PC-3 (cell line): ENCODE data around the gene STX18. TPM values are rescaled to one million over a fixed set of nuclear protein-coding genes. Genes with fewer than 3 reads are reported as not detected.

ENCODE experiments used
- ATAC-seq: fragments of 200-7000 bp; cut with Tn5 transposase; 2 replicates; pipeline ENCODE4 v1.9.1; 2020; ENCODE audit warnings: mild to moderate bottlenecking, moderate library complexity
- BruUV-seq: library from RNA; stranded (reverse); fragments of 400-500 nt; replicated peaks from 2 replicates; lab custom pipeline; 2021; lab: Mats Ljungman, UMichigan
- CTCF ChIA-PET: fragments of 300-600 bp; sonication (Branson Sonifier 250); formaldehyde crosslinking; loops from one replicate; lab custom pipeline; 2022; ENCODE audit warnings: antibody characterized with exemption; lab: Charles Lee
- POLR2A ChIA-PET: fragments of 300-600 bp; sonication (Branson Sonifier 250); formaldehyde crosslinking; loops from one replicate; lab custom pipeline; 2022; ENCODE audit warnings: antibody characterized with exemption; ENCODE audit not compliant: unreplicated experiment; lab: Charles Lee
- DNase-seq: peaks from one replicate; pipeline ENCODE4 v3.0.0-alpha.2; 2015
- H2AFZ ChIP-seq: fragments of 300-600 bp; sonication (generic); 2 replicates; pipeline ENCODE4 v1.6.0; 2016; ENCODE audit warnings: antibody characterized with exemption, low read length
- H3F3A ChIP-seq: fragments of 300-600 bp; sonication (generic); one replicate; pipeline ENCODE4 v1.6.0; 2017; ENCODE audit warnings: antibody characterized with exemption, low read length, control low read depth, mild to moderate bottlenecking; ENCODE audit not compliant: unreplicated experiment
- H3K27ac ChIP-seq: fragments of 300-600 bp; sonication (generic); 2 replicates; pipeline ENCODE4 v1.5.1; 2016; ENCODE audit warnings: mild to moderate bottlenecking, low read length
- H3K27me3 ChIP-seq: fragments of 300-600 bp; sonication (generic); 2 replicates; pipeline ENCODE4 v1.6.1; 2016; ENCODE audit warnings: low read length, mixed read lengths
- H3K36me3 ChIP-seq: fragments of 300-600 bp; sonication (generic); 2 replicates; pipeline ENCODE4 v1.6.1; 2016; ENCODE audit warnings: low read depth, mixed run types, low read length, mixed read lengths
- H3K4me1 ChIP-seq: fragments of 300-600 bp; sonication (generic); 2 replicates; pipeline ENCODE4 v1.5.1; 2016; ENCODE audit warnings: low read length; ENCODE audit not compliant: insufficient read depth
- H3K4me2 ChIP-seq: fragments of 300-600 bp; sonication (generic); 2 replicates; pipeline ENCODE4 v1.6.0; 2016; ENCODE audit warnings: low read length
- H3K4me3 ChIP-seq: fragments of 300-600 bp; sonication (generic); 2 replicates; pipeline ENCODE4 v1.5.1; 2016; ENCODE audit warnings: mild to moderate bottlenecking, low read length, mixed read lengths
- H3K79me2 ChIP-seq: fragments of 300-600 bp; sonication (generic); 2 replicates; pipeline ENCODE4 v1.6.1; 2017; ENCODE audit warnings: low read length, mixed read lengths
- H3K9ac ChIP-seq: fragments of 300-600 bp; sonication (generic); 2 replicates; pipeline ENCODE4 v1.6.0; 2016; ENCODE audit warnings: mild to moderate bottlenecking, low read length
- H3K9me2 ChIP-seq: fragments of 300-600 bp; sonication (generic); replicated peaks from 2 replicates; pipeline ENCODE4 v1.6.1; 2016; ENCODE audit warnings: mixed run types, low read length, mixed read lengths
- H3K9me3 ChIP-seq: fragments of 300-600 bp; sonication (generic); 2 replicates; pipeline ENCODE4 v1.6.1; 2016; ENCODE audit warnings: low read length, mixed read lengths
- H4K20me1 ChIP-seq: fragments of 300-600 bp; sonication (generic); 2 replicates; pipeline ENCODE4 v1.6.1; 2016; ENCODE audit warnings: low read length, mixed read lengths
- EZH2 ChIP-seq: fragments of 300-600 bp; sonication (generic); IDR thresholded peaks from one replicate; pipeline ENCODE4 v1.6.1; 2017; ENCODE audit warnings: antibody characterized with exemption, mild to moderate bottlenecking, low read length; ENCODE audit not compliant: unreplicated experiment
- EZH2phosphoT487 ChIP-seq: fragments of 300-600 bp; sonication (generic); IDR thresholded peaks from 2 replicates; pipeline ENCODE4 v1.6.1; 2018; ENCODE audit warnings: mild to moderate bottlenecking, antibody characterized with exemption, low read length, borderline replicate concordance
- intact Hi-C: fragments of 100-400 bp; cut with micrococcal nuclease; formaldehyde crosslinking; loops from 2 replicates; pipeline ENCODE4 v1.9.0; 2023
- total RNA-seq: library from RNA; depleted of rRNA; stranded (reverse); fragments of >200 nt; gene quantifications from 2 replicates; pipeline ENCODE4 v1.2.3, GENCODE V29; 2014
- TF ChIP-seq, protein P1 (sequence below): fragments of 300-600 bp; sonication (generic); conservative IDR thresholded peaks from 2 replicates; pipeline ENCODE4 v1.5.1; 2017; ENCODE audit warnings: antibody characterized with exemption, low read depth, mild to moderate bottlenecking, low read length

STX18 gene
- total RNA-seq, 1 experiment from 2014 or later: 25.0 TPM

DNA sequence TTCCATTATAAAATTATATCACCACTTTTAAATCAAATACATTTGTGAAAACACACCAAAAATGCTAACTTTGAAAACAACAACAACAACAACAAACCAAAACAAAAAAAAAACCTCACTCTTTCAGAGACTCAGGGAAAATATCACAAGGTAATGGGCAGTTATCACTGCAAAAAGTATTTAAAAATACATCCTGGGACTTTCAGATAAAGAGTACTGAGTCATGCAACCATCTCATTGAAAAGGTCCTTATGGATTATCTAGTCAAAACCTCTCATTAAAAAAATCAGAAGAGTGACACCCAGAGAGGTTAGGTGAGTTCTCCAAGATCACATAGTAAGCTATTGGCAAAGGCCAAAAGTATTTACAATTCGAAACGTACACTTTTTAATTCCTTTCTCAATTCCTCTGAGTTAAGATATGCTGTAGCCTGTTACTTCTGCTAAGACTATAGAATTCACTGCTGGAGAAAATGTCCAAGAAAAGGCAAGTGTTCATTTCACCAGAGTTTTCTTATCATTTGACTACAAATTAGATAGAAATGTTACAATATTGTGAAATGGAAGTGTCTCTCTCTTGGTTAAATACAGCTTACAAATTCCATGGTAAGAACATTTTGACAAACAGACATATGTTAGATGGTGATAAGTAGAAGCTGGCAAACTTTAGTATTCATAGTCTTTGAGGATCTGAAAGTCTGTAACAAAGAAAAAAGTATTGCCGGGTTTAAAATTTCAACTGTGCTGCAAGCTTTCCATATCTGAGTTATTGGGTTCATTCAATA is 9.3 kb downstream of the STX18 start:
- H3K79me2 ChIP-seq: peaks cover 78% of the 10 kb centered on the region

DNA sequence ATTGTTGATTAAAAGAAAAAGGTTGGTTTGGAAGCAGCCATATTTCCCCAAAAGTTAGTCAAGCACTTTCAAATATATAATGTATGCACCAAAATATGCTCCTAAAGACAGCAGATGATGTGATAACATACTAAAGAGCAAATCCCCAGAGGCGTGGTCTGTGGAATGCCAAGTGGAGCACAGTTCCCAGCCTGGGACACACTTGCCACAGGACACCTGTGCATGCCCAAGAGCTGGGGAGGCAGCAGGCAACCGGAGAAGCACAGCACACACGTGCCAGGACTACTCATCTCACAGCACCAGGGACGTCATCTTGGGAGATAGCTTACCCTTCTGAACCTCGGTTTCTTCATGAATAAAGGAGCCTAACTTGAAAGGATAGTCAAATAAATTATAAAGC is 12.5 kb downstream of the STX18 start:
- Histone ChIP-seq H3K4me1 (no peaks in the 10 kb centered on the region), H2AFZ (no peak overlapping the region), H3K27me3 (no peaks in the 10 kb centered on the region), H3K4me3 (no peak overlapping the region), H3K79me2 (peaks cover 46% of the 10 kb centered on the region), H3F3A (no peaks in the 10 kb centered on the region), H3K4me2 (no peak overlapping the region), H3K9me3 (no peaks in the 10 kb centered on the region), H3K9me2 (no peaks in the 10 kb centered on the region), H3K27ac (no peak overlapping the region), H3K9ac (no peak overlapping the region), H3K36me3 (no peaks in the 10 kb centered on the region; the same call in 1 of the 2 replicates), H4K20me1 (0 out of 2 replicates have a peak, but pooled peaks cover 3% of the 10 kb centered on the region)
- no peak for TF ChIP-seq EZH2
- no TSS peak for BruUV-seq
- ChIA-PET CTCF (no interaction called here), POLR2A (no interaction called here)
- ATAC-seq: no peak
- no peak for DNase-seq
- intact Hi-C loops: no loop called here

More for the DNA sequence above, 9.3 kb downstream of the STX18 start:
- no peak for DNase-seq
- no peak for ATAC-seq
- ChIA-PET POLR2A (no interaction called here), CTCF (interaction anchor here (0.6 kb wide), 1 partner anchor 16 kb away, joined by 5 read pairs; no protein-coding TSS in a partner anchor)
- H3K27me3 ChIP-seq: no peaks in the 10 kb centered on the region
- H3F3A ChIP-seq: no peaks in the 10 kb centered on the region
- no peaks in the 10 kb centered on the region for H3K9me2 ChIP-seq
- intact Hi-C loops: no loop called here
- no peak for TF ChIP-seq EZH2
- no peak for TF ChIP-seq EZH2phosphoT487
- TF ChIP-seq, protein P1, sequence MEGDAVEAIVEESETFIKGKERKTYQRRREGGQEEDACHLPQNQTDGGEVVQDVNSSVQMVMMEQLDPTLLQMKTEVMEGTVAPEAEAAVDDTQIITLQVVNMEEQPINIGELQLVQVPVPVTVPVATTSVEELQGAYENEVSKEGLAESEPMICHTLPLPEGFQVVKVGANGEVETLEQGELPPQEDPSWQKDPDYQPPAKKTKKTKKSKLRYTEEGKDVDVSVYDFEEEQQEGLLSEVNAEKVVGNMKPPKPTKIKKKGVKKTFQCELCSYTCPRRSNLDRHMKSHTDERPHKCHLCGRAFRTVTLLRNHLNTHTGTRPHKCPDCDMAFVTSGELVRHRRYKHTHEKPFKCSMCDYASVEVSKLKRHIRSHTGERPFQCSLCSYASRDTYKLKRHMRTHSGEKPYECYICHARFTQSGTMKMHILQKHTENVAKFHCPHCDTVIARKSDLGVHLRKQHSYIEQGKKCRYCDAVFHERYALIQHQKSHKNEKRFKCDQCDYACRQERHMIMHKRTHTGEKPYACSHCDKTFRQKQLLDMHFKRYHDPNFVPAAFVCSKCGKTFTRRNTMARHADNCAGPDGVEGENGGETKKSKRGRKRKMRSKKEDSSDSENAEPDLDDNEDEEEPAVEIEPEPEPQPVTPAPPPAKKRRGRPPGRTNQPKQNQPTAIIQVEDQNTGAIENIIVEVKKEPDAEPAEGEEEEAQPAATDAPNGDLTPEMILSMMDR: no peak
- no peaks in the 10 kb centered on the region for H3K9me3 ChIP-seq
- H4K20me1 ChIP-seq: 0 out of 2 replicates have a peak, but pooled peaks cover 3% of the 10 kb centered on the region
- no peak overlapping the region for H2AFZ ChIP-seq
- no TSS peak for BruUV-seq
- no peaks in the 10 kb centered on the region for H3K4me1 ChIP-seq
- no peak overlapping the region for H3K9ac ChIP-seq
- no peak overlapping the region for H3K27ac ChIP-seq
- no peaks in the 10 kb centered on the region for H3K36me3 ChIP-seq
- no peak overlapping the region for H3K4me3 ChIP-seq
- H3K4me2 ChIP-seq: no peak overlapping the region

DNA sequence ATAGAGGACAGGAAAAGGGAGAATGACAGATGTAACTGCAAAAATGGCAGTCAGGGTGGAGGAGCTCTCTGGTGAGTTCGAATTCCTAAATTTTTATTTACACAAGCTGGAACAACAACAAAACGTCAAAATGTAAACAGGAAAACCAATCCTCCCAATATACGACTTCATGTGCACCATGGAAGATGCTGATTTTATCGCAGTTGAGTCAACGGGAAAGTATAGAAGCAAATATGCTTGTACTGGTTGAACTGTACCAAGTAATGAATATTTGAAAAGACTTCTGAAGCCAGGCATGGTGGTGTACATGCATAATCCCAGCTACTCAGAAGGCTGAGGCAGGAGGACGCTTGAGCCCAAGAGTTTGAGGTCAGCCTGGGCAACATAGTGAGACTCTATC is 15.4 kb downstream of the STX18 start:
- ChIA-PET CTCF (no interaction called here), POLR2A (interaction anchor here (0.6 kb wide), 1 partner anchor 22 kb away, joined by 3 read pairs; no protein-coding TSS in a partner anchor)
- no TSS peak for BruUV-seq
- no peaks in the 10 kb centered on the region; the same call in 1 of the 2 replicates for H3K36me3 ChIP-seq
- H2AFZ ChIP-seq: no peak overlapping the region
- ATAC-seq (no peak), DNase-seq (no peak)
- H3K27ac ChIP-seq: no peak overlapping the region
- no peaks in the 10 kb centered on the region for H3K9me3 ChIP-seq
- no peaks in the 10 kb centered on the region for H3F3A ChIP-seq
- TF ChIP-seq EZH2 (no peak), EZH2phosphoT487 (no peak)
- TF ChIP-seq, protein P1: no peak
- H3K4me3 ChIP-seq: no peak overlapping the region
- no peak overlapping the region for H3K9ac ChIP-seq
- intact Hi-C loops: no loop called here
- no peak overlapping the region for H3K4me2 ChIP-seq
- 0 out of 2 replicates have a peak, but pooled peaks cover 3% of the 10 kb centered on the region for H4K20me1 ChIP-seq
- H3K79me2 ChIP-seq: peaks cover 17% of the 10 kb centered on the region; the same call in 1 of the 2 replicates
- H3K27me3 ChIP-seq: no peaks in the 10 kb centered on the region
- no peaks in the 10 kb centered on the region for H3K9me2 ChIP-seq
- H3K4me1 ChIP-seq: no peaks in the 10 kb centered on the region
